Epithelial cell of proximal tubule (primary cell): ENCODE results near the gene AMH. TPM values are rescaled to one million over a fixed set of nuclear protein-coding genes. Genes with fewer than 3 reads are reported as not detected.

Source experiments
- DNase-seq: peaks from one replicate; pipeline ENCODE4 v3.0.0-alpha.2; 2011; ENCODE audit warnings: low read depth
- H3K4me3 ChIP-seq: 2 replicates; pipeline ENCODE4 v1.5.1; 2011; ENCODE audit warnings: low read depth, mild to moderate bottlenecking, low read length
- CTCF ChIP-seq: conservative IDR thresholded peaks from 2 replicates; pipeline ENCODE4 v1.5.1; 2012; ENCODE audit warnings: low read depth, mild to moderate bottlenecking, low read length
- total RNA-seq: library from RNA; depleted of rRNA; stranded (reverse); fragments of >200 nt; gene quantifications from 2 replicates; pipeline ENCODE4 v1.2.3, GENCODE V29; 2015

The AMH gene
- total RNA-seq, 1 donor from 2014 or later: 0.52 TPM

- no peak for TF ChIP-seq CTCF
- DNase-seq: no peak
- H3K4me3 ChIP-seq: no peak overlapping the region
These were observed 6.2 kb downstream of the AMH start for GRCh38 chr19:2255112-2255845.

- DNase-seq: no peak
- no peak for TF ChIP-seq CTCF
- no peak within 1 kb of the TSS for H3K4me3 ChIP-seq
These were observed 7.0 kb downstream of the AMH start, which contains the start of gene JSRP1 for GRCh38 chr19:2255982-2256685. TSS of gene JSRP1 (minus strand) at chr19:2256417. CDS start at chr19:2255314, 1,103 bp downstream.

- no peak for DNase-seq
- TF ChIP-seq CTCF: no peak
- H3K4me3 ChIP-seq: no peak overlapping the region
These were observed 10.2 kb downstream of the AMH start for GRCh38 chr19:2259336-2259735.

- no peak for DNase-seq
- no peak overlapping the region for H3K4me3 ChIP-seq
- no peak for TF ChIP-seq CTCF
These were observed 11.2 kb downstream of the AMH start for GRCh38 chr19:2260341-2260805.

GRCh38 chr19:2261438-2262172 is 12.5 kb downstream of the AMH start:
- H3K4me3 ChIP-seq: no peak overlapping the region
- no peak for DNase-seq
- TF ChIP-seq CTCF: peak; percentile 79

- no peak overlapping the region for H3K4me3 ChIP-seq
- DNase-seq: no peak
- TF ChIP-seq CTCF: no peak
These were observed 17.3 kb downstream of the AMH start for GRCh38 chr19:2266183-2266993.
